HCT116 (cell line): ENCODE results near the gene SKA3. TPM values are rescaled to one million over a fixed set of nuclear protein-coding genes. Genes with fewer than 3 reads are reported as not detected.
"Not testable (repeated sequence)": the region's sequence is repeated elsewhere in the genome, so short reads cannot be mapped to it uniquely, and the experiment has no call there.

ENCODE experiments used
- ATAC-seq: fragments of 200-7000 bp; cut with Tn5 transposase; 2 replicates; pipeline ENCODE4 v1.9.1; 2020; ENCODE audit warnings: mild to moderate bottlenecking, moderate library complexity
- BruUV-seq: library from RNA; stranded (reverse); fragments of 400-500 nt; replicated peaks from 2 replicates; lab custom pipeline; 2021; lab: Mats Ljungman, UMichigan
- CTCF ChIA-PET: fragments of 300-600 bp; sonication (Branson Sonifier 250); formaldehyde crosslinking; loops from one replicate; lab custom pipeline; 2021; ENCODE audit warnings: antibody characterized with exemption; lab: Charles Lee
- POLR2A ChIA-PET: fragments of 300-600, 350-600 bp; sonication (Branson Sonifier 250); formaldehyde crosslinking; loops from one replicate; lab custom pipeline; 2021; ENCODE audit warnings: antibody characterized with exemption; lab: Charles Lee
- RAD21 ChIA-PET, 2 experiments: fragments of 300-600 bp; sonication (Branson Sonifier 250); formaldehyde crosslinking; loops; one replicate each; lab custom pipeline; 2023; ENCODE audit warnings: low total read pairs in 2 of 2; ENCODE audit not compliant: uncharacterized antibody in 2 of 2, unreplicated experiment in 2 of 2, low non-redundant PET in 1 of 2; lab: Charles Lee
- DNase-seq: peaks from one replicate; pipeline ENCODE4 v3.0.0-alpha.2; 2010; ENCODE audit warnings: low read depth, low spot score
- H2AFZ ChIP-seq: fragments of 200-600 bp; shearing (Covaris generic), sonication (generic); 2 replicates; pipeline ENCODE4 v1.6.1; 2017; ENCODE audit warnings: low read depth, mixed run types, mixed read lengths, antibody characterized with exemption, low read length; ENCODE audit not compliant: poor library complexity, severe bottlenecking
- H3K27ac ChIP-seq: 2 replicates; pipeline ENCODE4 v1.5.1; 2012; ENCODE audit warnings: low read depth, low read length
- H3K27me3 ChIP-seq: fragments of 200-600 bp; sonication (generic); 2 replicates; pipeline ENCODE4 v1.6.1; 2016; ENCODE audit warnings: mixed run types, low read length, mixed read lengths; ENCODE audit not compliant: insufficient read depth
- H3K36me3 ChIP-seq, 2 experiments: fragments of 200-500 bp in 1 of 2; fragments of 200-600 bp in 1 of 2; sonication (Bioruptor generic) in 1 of 2; sonication (generic) in 1 of 2; 2 replicates each; pipeline versions ENCODE4 v1.5.1 to v1.6.1; 2014 to 2016; ENCODE audit warnings: low read length in 2 of 2, inconsistent platforms in 1 of 2, mixed read lengths in 1 of 2, mixed run types in 1 of 2; ENCODE audit not compliant: insufficient read depth in 2 of 2, control insufficient read depth in 1 of 2
- H3K4me1 ChIP-seq, 2 experiments: fragments of 200-600 bp in 1 of 2; sonication (generic) in 1 of 2; 2 replicates each; pipeline versions ENCODE4 v1.5.1 to v1.6.1; 2012 to 2017; ENCODE audit warnings: low read length in 2 of 2, inconsistent platforms in 1 of 2, mild to moderate bottlenecking in 1 of 2, mixed read lengths in 1 of 2, mixed run types in 1 of 2, moderate library complexity in 1 of 2; ENCODE audit not compliant: insufficient read depth in 2 of 2, control insufficient read depth in 1 of 2
- H3K4me2 ChIP-seq: fragments of 200-600 bp; sonication (generic); 2 replicates; pipeline ENCODE4 v1.6.1; 2017; ENCODE audit warnings: mixed run types, low read length, mixed read lengths
- H3K4me3 ChIP-seq, 2 experiments: fragments of 200-600 bp in 1 of 2; sonication (generic) in 1 of 2; replicated peaks in 1 of 2; 2 replicates each; pipeline ENCODE4 v1.5.1; 2011 to 2016; ENCODE audit warnings: low read length in 2 of 2, control low read depth in 1 of 2, low read depth in 1 of 2, mild to moderate bottlenecking in 1 of 2, mixed read lengths in 1 of 2, mixed run types in 1 of 2
- H3K79me2 ChIP-seq: fragments of 200-600 bp; sonication (generic); 2 replicates; pipeline ENCODE4 v1.6.1; 2017; ENCODE audit warnings: mild to moderate bottlenecking, mixed run types, low read length, moderate library complexity, mixed read lengths; ENCODE audit not compliant: insufficient read depth
- H3K9ac ChIP-seq: fragments of 200-600 bp; sonication (generic); 2 replicates; pipeline ENCODE4 v1.6.1; 2016; ENCODE audit warnings: low read length, mixed read lengths
- H3K9me2 ChIP-seq: fragments of 200-600 bp; sonication (generic), shearing (Covaris generic); 2 replicates; pipeline ENCODE4 v1.6.1; 2017; ENCODE audit warnings: mixed run types, mild to moderate bottlenecking, moderate library complexity; ENCODE audit not compliant: insufficient read depth
- H3K9me3 ChIP-seq, 2 experiments: fragments of 200-500 bp in 1 of 2; fragments of 200-600 bp in 1 of 2; sonication (Bioruptor generic) in 1 of 2; sonication (generic) in 1 of 2; 2 replicates each; pipeline ENCODE4 v1.6.1; 2014 to 2017; ENCODE audit warnings: low read length in 2 of 2, mixed read lengths in 2 of 2, inconsistent platforms in 1 of 2, low read depth in 1 of 2, mild to moderate bottlenecking in 1 of 2, mixed run types in 1 of 2, moderate library complexity in 1 of 2; ENCODE audit not compliant: control insufficient read depth in 1 of 2, insufficient read depth in 1 of 2
- H4K20me1 ChIP-seq: fragments of 200-600 bp; sonication (generic), shearing (Covaris generic); 2 replicates; pipeline ENCODE4 v1.6.1; 2017; ENCODE audit warnings: mixed run types, mild to moderate bottlenecking, moderate library complexity; ENCODE audit not compliant: insufficient read depth
- CEBPB ChIP-seq: IDR thresholded peaks from 2 replicates; pipeline ENCODE4 v1.6.1; 2012; ENCODE audit warnings: low read depth
- EGR1 ChIP-seq: IDR thresholded peaks from 2 replicates; pipeline ENCODE4 v1.6.1; 2012; ENCODE audit warnings: low read depth
- ELF1 ChIP-seq: IDR thresholded peaks from 2 replicates; pipeline ENCODE4 v1.6.1; 2012; ENCODE audit warnings: low read depth, borderline replicate concordance
- EZH2 ChIP-seq: fragments of 200-600 bp; sonication (generic); IDR thresholded peaks from 2 replicates; pipeline ENCODE4 v1.6.1; 2017; ENCODE audit warnings: antibody characterized with exemption, mixed run types
- EZH2phosphoT487 ChIP-seq: fragments of 200-600 bp; IDR thresholded peaks from 2 replicates; pipeline ENCODE4 v1.6.1; 2018; ENCODE audit warnings: antibody characterized with exemption, borderline replicate concordance
- JUND ChIP-seq: IDR thresholded peaks from 2 replicates; pipeline ENCODE4 v1.6.1; 2012
- REST ChIP-seq: IDR thresholded peaks from 2 replicates; pipeline ENCODE4 v1.6.1; 2012; ENCODE audit warnings: low read depth
- SIN3A ChIP-seq: IDR thresholded peaks from 2 replicates; pipeline ENCODE4 v1.6.1; 2012; ENCODE audit warnings: low read depth
- SP1 ChIP-seq: IDR thresholded peaks from 2 replicates; pipeline ENCODE4 v1.6.1; 2012; ENCODE audit warnings: low read depth
- TCF7L2 ChIP-seq: IDR thresholded peaks from 2 replicates; pipeline ENCODE4 v1.7.0; 2011; ENCODE audit warnings: borderline replicate concordance, inconsistent platforms; ENCODE audit not compliant: insufficient read depth, insufficient read length; ENCODE audit errors: extremely low read depth
- ZFX ChIP-seq: fragments of 450-650 bp; IDR thresholded peaks from 2 replicates; pipeline ENCODE4 v1.6.1; 2017
- intact Hi-C: fragments of 100-400 bp; cut with micrococcal nuclease; formaldehyde crosslinking; loops from 2 replicates; pipeline ENCODE4 v1.10.0; 2022
- total RNA-seq: library from RNA; stranded (reverse); gene quantifications from one replicate; pipeline ENCODE4 v1.2.1, GENCODE V29; 2021; ENCODE audit not compliant: unreplicated experiment
- TF ChIP-seq, protein P1 (sequence below): IDR thresholded peaks from 2 replicates; pipeline ENCODE4 v1.6.1; 2011; ENCODE audit warnings: mild to moderate bottlenecking, low read length, moderate library complexity; ENCODE audit not compliant: insufficient replicate concordance; ENCODE audit errors: extremely low read depth
- TF ChIP-seq, protein P2 (sequence below), 3 experiments: fragments of 200-600 bp in 1 of 3; sonication (generic) in 1 of 3; IDR thresholded peaks in 2 of 3; conservative IDR thresholded peaks in 1 of 3; 2 replicates each; pipeline ENCODE4 v1.5.1; 2012 to 2017; ENCODE audit warnings: low read depth in 2 of 3, low read length in 2 of 3, antibody characterized with exemption in 1 of 3, borderline replicate concordance in 1 of 3, control low read depth in 1 of 3, mild to moderate bottlenecking in 1 of 3, mixed read lengths in 1 of 3, mixed run types in 1 of 3, moderate library complexity in 1 of 3; ENCODE audit not compliant: insufficient read depth in 1 of 3

The SKA3 gene
- total RNA-seq, 1 experiment from 2014 or later = 43.3 TPM

DNA sequence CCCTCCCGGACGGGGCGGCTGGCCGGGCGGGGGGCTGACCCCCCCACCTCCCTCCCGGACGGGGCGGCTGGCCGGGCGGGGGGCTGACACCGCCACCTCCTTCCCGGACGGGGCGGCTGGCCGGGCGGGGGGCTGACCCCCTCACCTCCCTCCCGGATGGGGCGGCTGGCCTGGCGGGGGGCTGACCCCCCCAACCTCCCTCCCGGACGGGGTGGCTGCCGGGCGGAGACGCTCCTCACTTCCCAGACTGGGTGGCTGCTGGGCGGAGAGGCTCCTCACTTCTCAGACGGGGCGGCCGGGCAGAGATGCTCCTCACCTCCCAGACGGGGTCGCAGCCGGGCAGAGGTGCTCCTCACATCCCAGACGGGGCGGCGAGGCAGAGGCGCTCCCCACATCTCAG, 10.1 kb upstream of the SKA3 start:
- CTCF ChIA-PET, intact Hi-C loops, H3K9ac ChIP-seq, H3K4me2 ChIP-seq, H3K4me3 ChIP-seq, H3K9me2 ChIP-seq, ATAC-seq, POLR2A ChIA-PET, H3K27ac ChIP-seq, H2AFZ ChIP-seq, H3K36me3 ChIP-seq, H3K9me3 ChIP-seq, H3K4me1 ChIP-seq, BruUV-seq, H3K79me2 ChIP-seq, H4K20me1 ChIP-seq, RAD21 ChIA-PET, DNase-seq, H3K27me3 ChIP-seq: not testable (repeated sequence)

DNA sequence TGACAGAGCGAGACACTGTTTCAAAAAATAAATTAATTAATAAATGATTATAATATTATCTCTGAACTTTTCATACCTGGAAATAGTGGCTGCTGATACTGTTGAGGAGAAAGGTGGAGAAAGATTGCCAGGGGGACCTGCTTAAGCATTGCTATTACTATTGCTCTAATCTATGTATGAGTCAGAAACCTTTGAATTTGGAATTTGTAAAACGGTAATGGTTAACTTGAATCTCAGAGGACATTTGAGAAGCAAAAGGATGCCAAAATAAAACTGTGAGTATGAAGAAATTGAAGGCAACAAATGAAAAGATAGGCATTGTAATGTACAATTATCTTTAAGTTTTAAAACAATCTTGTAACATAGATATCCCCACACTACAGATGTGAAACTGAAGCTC, 5.3 kb upstream of the SKA3 start:
- TF ChIP-seq JUND = no peak
- TF ChIP-seq EGR1 = no peak
- no peak for TF ChIP-seq ZFX
- TF ChIP-seq TCF7L2 = no peak
- TF ChIP-seq, protein P1, sequence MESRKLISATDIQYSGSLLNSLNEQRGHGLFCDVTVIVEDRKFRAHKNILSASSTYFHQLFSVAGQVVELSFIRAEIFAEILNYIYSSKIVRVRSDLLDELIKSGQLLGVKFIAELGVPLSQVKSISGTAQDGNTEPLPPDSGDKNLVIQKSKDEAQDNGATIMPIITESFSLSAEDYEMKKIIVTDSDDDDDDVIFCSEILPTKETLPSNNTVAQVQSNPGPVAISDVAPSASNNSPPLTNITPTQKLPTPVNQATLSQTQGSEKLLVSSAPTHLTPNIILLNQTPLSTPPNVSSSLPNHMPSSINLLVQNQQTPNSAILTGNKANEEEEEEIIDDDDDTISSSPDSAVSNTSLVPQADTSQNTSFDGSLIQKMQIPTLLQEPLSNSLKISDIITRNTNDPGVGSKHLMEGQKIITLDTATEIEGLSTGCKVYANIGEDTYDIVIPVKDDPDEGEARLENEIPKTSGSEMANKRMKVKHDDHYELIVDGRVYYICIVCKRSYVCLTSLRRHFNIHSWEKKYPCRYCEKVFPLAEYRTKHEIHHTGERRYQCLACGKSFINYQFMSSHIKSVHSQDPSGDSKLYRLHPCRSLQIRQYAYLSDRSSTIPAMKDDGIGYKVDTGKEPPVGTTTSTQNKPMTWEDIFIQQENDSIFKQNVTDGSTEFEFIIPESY = no peak
- no peak for TF ChIP-seq SP1
- no peak for TF ChIP-seq ELF1
- TF ChIP-seq EZH2 = no peak
- no peak for TF ChIP-seq SIN3A
- TF ChIP-seq EZH2phosphoT487 = no peak
- no peak for TF ChIP-seq REST
- no peak for TF ChIP-seq CEBPB
- TF ChIP-seq, protein P2, sequence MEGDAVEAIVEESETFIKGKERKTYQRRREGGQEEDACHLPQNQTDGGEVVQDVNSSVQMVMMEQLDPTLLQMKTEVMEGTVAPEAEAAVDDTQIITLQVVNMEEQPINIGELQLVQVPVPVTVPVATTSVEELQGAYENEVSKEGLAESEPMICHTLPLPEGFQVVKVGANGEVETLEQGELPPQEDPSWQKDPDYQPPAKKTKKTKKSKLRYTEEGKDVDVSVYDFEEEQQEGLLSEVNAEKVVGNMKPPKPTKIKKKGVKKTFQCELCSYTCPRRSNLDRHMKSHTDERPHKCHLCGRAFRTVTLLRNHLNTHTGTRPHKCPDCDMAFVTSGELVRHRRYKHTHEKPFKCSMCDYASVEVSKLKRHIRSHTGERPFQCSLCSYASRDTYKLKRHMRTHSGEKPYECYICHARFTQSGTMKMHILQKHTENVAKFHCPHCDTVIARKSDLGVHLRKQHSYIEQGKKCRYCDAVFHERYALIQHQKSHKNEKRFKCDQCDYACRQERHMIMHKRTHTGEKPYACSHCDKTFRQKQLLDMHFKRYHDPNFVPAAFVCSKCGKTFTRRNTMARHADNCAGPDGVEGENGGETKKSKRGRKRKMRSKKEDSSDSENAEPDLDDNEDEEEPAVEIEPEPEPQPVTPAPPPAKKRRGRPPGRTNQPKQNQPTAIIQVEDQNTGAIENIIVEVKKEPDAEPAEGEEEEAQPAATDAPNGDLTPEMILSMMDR (IDR thresholded peaks at IDR 0.05 in 2 of 3, conservative IDR thresholded peaks at IDR 0.05 in 1 of 3; ENCODE audit: borderline replicate concordance in 1 of 3, insufficient read depth in 1 of 3, low read depth in 2 of 3, low read length in 2 of 3) = no peak
- H3K27me3 ChIP-seq = no peaks in the 10 kb centered on the region
- POLR2A ChIA-PET = no interaction called here
- ATAC-seq = no peak
- no peak overlapping the region for H3K4me2 ChIP-seq
- H3K4me1 ChIP-seq = peaks cover 6 to 21% of the 10 kb centered on the region in 2 experiments
- H3K79me2 ChIP-seq = peaks cover 17% of the 10 kb centered on the region
- CTCF ChIA-PET = no interaction called here
- no peaks in the 10 kb centered on the region for H4K20me1 ChIP-seq
- peaks cover 0 to 6% of the 10 kb centered on the region in 2 experiments; a peak in 1 of 4 replicates for H3K36me3 ChIP-seq
- no peak overlapping the region for H2AFZ ChIP-seq
- no peak overlapping the region for H3K9ac ChIP-seq
- intact Hi-C loops = no loop called here
- no TSS peak for BruUV-seq
- H3K4me3 ChIP-seq = no peak overlapping the region
- H3K9me3 ChIP-seq = no peaks in the 10 kb centered on the region
- no peak overlapping the region for H3K27ac ChIP-seq
- DNase-seq = no peak
- RAD21 ChIA-PET = no interaction called here
- no peaks in the 10 kb centered on the region for H3K9me2 ChIP-seq
